ENCODE results near the gene VTI1A.
"Not testable (repeated sequence)": the region's sequence is repeated elsewhere in the genome, so short reads cannot be mapped to it uniquely, and the experiment has no call there.

VTI1A gene

GRCh38 chr10:112585960-112586359, 138.9 kb downstream of the VTI1A start:
- Histone ChIP-seq H3K9ac (ENCODE audit: insufficient read length) (no peak overlapping the region), H3K27ac (no peak overlapping the region; the same call in 1 of the 2 replicates), H3K4me3 (no peak overlapping the region), H3K9me3 (ENCODE audit: low read depth, low read length) (no peaks in the 10 kb centered on the region), H3K36me3 (ENCODE audit: insufficient read depth, low read length) (no peaks in the 10 kb centered on the region)
- TF ChIP-seq EZH2 (IDR thresholded peaks at IDR 0.05) (no peak), FOXP2 (optimal IDR thresholded peaks at IDR 0.05; ENCODE audit: control extremely low read depth, extremely low read length, insufficient read depth) (no peak), POLR2AphosphoS5 (IDR thresholded peaks at IDR 0.05; ENCODE audit: borderline replicate concordance, low read depth, low read length) (no peak)
- no peak for DNase-seq (ENCODE audit: low read depth, low spot score)

GRCh38 chr10:112587729-112588128, 140.7 kb downstream of the VTI1A start:
- no peaks in the 10 kb centered on the region for H3K36me3 ChIP-seq (ENCODE audit: insufficient read depth, low read length)

GRCh38 chr10:112588225-112588990, 141.4 kb downstream of the VTI1A start:
- Histone ChIP-seq H3K9ac (ENCODE audit: insufficient read length) (no peak overlapping the region), H3K9me3 (ENCODE audit: low read depth, low read length) (no peaks in the 10 kb centered on the region), H3K27ac (0 out of 2 replicates have a peak overlapping the region, but pooled peaks have one; percentile 36), H3K4me3 (no peak overlapping the region), H3K36me3 (ENCODE audit: insufficient read depth, low read length) (no peaks in the 10 kb centered on the region)
- DNase-seq (ENCODE audit: low read depth, low spot score): no peak
- TF ChIP-seq EZH2 (IDR thresholded peaks at IDR 0.05): no peak
- no peak for TF ChIP-seq POLR2AphosphoS5 (IDR thresholded peaks at IDR 0.05; ENCODE audit: borderline replicate concordance, low read depth, low read length)
- TF ChIP-seq FOXP2 (optimal IDR thresholded peaks at IDR 0.05; ENCODE audit: control extremely low read depth, extremely low read length, insufficient read depth): no peak

More at GRCh38 chr10:112587729-112588128, 140.7 kb downstream of the VTI1A start:
- no peak for TF ChIP-seq POLR2AphosphoS5 (IDR thresholded peaks at IDR 0.05; ENCODE audit: borderline replicate concordance, low read depth, low read length)
- TF ChIP-seq FOXP2 (optimal IDR thresholded peaks at IDR 0.05; ENCODE audit: control extremely low read depth, extremely low read length, insufficient read depth): no peak
- no peak for TF ChIP-seq EZH2 (IDR thresholded peaks at IDR 0.05)
- no peak for DNase-seq (ENCODE audit: low read depth, low spot score)
- H3K27ac ChIP-seq: 0 out of 2 replicates have a peak overlapping the region, but pooled peaks have one; percentile 36
- no peaks in the 10 kb centered on the region for H3K9me3 ChIP-seq (ENCODE audit: low read depth, low read length)
- H3K4me3 ChIP-seq: no peak overlapping the region
- H3K9ac ChIP-seq (ENCODE audit: insufficient read length): no peak overlapping the region

- no peak for DNase-seq (ENCODE audit: low read depth, low spot score)
- TF ChIP-seq EZH2 (IDR thresholded peaks at IDR 0.05) (no peak), POLR2AphosphoS5 (IDR thresholded peaks at IDR 0.05; ENCODE audit: borderline replicate concordance, low read depth, low read length) (no peak), FOXP2 (optimal IDR thresholded peaks at IDR 0.05; ENCODE audit: control extremely low read depth, extremely low read length, insufficient read depth) (no peak)
These were observed 142.1 kb downstream of the VTI1A start for GRCh38 chr10:112589081-112589480.

GRCh38 chr10:112590786-112591185, 143.8 kb downstream of the VTI1A start:
- H3K4me3 ChIP-seq; DNase-seq (ENCODE audit: low read depth, low spot score): not testable (repeated sequence)

More at GRCh38 chr10:112589081-112589480, 142.1 kb downstream of the VTI1A start:
- H3K27ac ChIP-seq: no peak overlapping the region
- H3K36me3 ChIP-seq (ENCODE audit: insufficient read depth, low read length): no peaks in the 10 kb centered on the region
- no peak overlapping the region for H3K4me3 ChIP-seq
- H3K9me3 ChIP-seq (ENCODE audit: low read depth, low read length): no peaks in the 10 kb centered on the region
- no peak overlapping the region for H3K9ac ChIP-seq (ENCODE audit: insufficient read length)

GRCh38 chr10:112593023-112593422, 146.0 kb downstream of the VTI1A start:
- no peak overlapping the region for H3K27ac ChIP-seq
- H3K4me3 ChIP-seq: no peak overlapping the region
- H3K36me3 ChIP-seq (ENCODE audit: insufficient read depth, low read length): no peaks in the 10 kb centered on the region
- H3K9me3 ChIP-seq (ENCODE audit: low read depth, low read length): no peaks in the 10 kb centered on the region
- no peak for TF ChIP-seq FOXP2 (optimal IDR thresholded peaks at IDR 0.05; ENCODE audit: control extremely low read depth, extremely low read length, insufficient read depth)
- TF ChIP-seq POLR2AphosphoS5 (IDR thresholded peaks at IDR 0.05; ENCODE audit: borderline replicate concordance, low read depth, low read length): no peak
- no peak for TF ChIP-seq EZH2 (IDR thresholded peaks at IDR 0.05)
- H3K9ac ChIP-seq (ENCODE audit: insufficient read length): no peak overlapping the region
- no peak for DNase-seq (ENCODE audit: low read depth, low spot score)

More at GRCh38 chr10:112590786-112591185, 143.8 kb downstream of the VTI1A start:
- H3K9ac ChIP-seq (ENCODE audit: insufficient read length); H3K36me3 ChIP-seq (ENCODE audit: insufficient read depth, low read length); H3K27ac ChIP-seq; H3K9me3 ChIP-seq (ENCODE audit: low read depth, low read length): not testable (repeated sequence)

- H3K4me3 ChIP-seq: no peak overlapping the region
- no peak overlapping the region for H3K9ac ChIP-seq (ENCODE audit: insufficient read length)
- TF ChIP-seq FOXP2 (optimal IDR thresholded peaks at IDR 0.05; ENCODE audit: control extremely low read depth, extremely low read length, insufficient read depth) (no peak), EZH2 (IDR thresholded peaks at IDR 0.05) (no peak), POLR2AphosphoS5 (IDR thresholded peaks at IDR 0.05; ENCODE audit: borderline replicate concordance, low read depth, low read length) (no peak)
- H3K36me3 ChIP-seq (ENCODE audit: insufficient read depth, low read length): no peaks in the 10 kb centered on the region
- no peak for DNase-seq (ENCODE audit: low read depth, low spot score)
- H3K9me3 ChIP-seq (ENCODE audit: low read depth, low read length): no peaks in the 10 kb centered on the region
- H3K27ac ChIP-seq: no peak overlapping the region
These were observed 154.4 kb downstream of the VTI1A start for GRCh38 chr10:112601214-112602090.

GRCh38 chr10:112603062-112603461, 156.0 kb downstream of the VTI1A start:
- no peak overlapping the region for H3K4me3 ChIP-seq
- no peaks in the 10 kb centered on the region for H3K36me3 ChIP-seq (ENCODE audit: insufficient read depth, low read length)
- no peak overlapping the region for H3K27ac ChIP-seq
- no peak for TF ChIP-seq FOXP2 (optimal IDR thresholded peaks at IDR 0.05; ENCODE audit: control extremely low read depth, extremely low read length, insufficient read depth)
- TF ChIP-seq EZH2 (IDR thresholded peaks at IDR 0.05): no peak
- no peak for TF ChIP-seq POLR2AphosphoS5 (IDR thresholded peaks at IDR 0.05; ENCODE audit: borderline replicate concordance, low read depth, low read length)
- no peak for DNase-seq (ENCODE audit: low read depth, low spot score)
- H3K9me3 ChIP-seq (ENCODE audit: low read depth, low read length): no peaks in the 10 kb centered on the region
- no peak overlapping the region for H3K9ac ChIP-seq (ENCODE audit: insufficient read length)

Data from SK-N-MC (cell line).